GM23248 (cell line): ENCODE results near the gene YOD1. TPM values are rescaled to one million over a fixed set of nuclear protein-coding genes. Genes with fewer than 3 reads are reported as not detected.

ENCODE experiments used
- DNase-seq: peaks from one replicate; pipeline ENCODE4 v3.0.0-alpha.2; 2015
- H2AFZ ChIP-seq: fragments of 200-600 bp; sonication (generic); 2 replicates; pipeline ENCODE4 v1.6.1; 2016; ENCODE audit warnings: antibody characterized with exemption
- H3F3A ChIP-seq: fragments of 200-600 bp; sonication (generic); 2 replicates; pipeline ENCODE4 v1.6.1; 2016; ENCODE audit warnings: mild to moderate bottlenecking, antibody characterized with exemption, mixed run types; ENCODE audit not compliant: insufficient read depth
- H3K27ac ChIP-seq: fragments of 200-600 bp; sonication (generic); 2 replicates; pipeline ENCODE4 v1.5.1; 2016; ENCODE audit warnings: mild to moderate bottlenecking
- H3K27me3 ChIP-seq: fragments of 200-600 bp; sonication (generic); replicated peaks from 2 replicates; pipeline ENCODE4 v1.6.1; 2016; ENCODE audit warnings: mild to moderate bottlenecking; ENCODE audit not compliant: insufficient read depth
- H3K36me3 ChIP-seq: fragments of 200-600 bp; sonication (generic); 2 replicates; pipeline ENCODE4 v1.6.1; 2016; ENCODE audit warnings: low read depth, mild to moderate bottlenecking
- H3K4me1 ChIP-seq: fragments of 200-600 bp; sonication (generic); 2 replicates; pipeline ENCODE4 v1.6.1; 2016; ENCODE audit warnings: mild to moderate bottlenecking; ENCODE audit not compliant: insufficient read depth
- H3K4me2 ChIP-seq: fragments of 200-600 bp; sonication (generic); one replicate; pipeline ENCODE4 v1.6.1; 2016; ENCODE audit warnings: mild to moderate bottlenecking; ENCODE audit not compliant: unreplicated experiment
- H3K4me3 ChIP-seq: fragments of 200-600 bp; sonication (generic); 2 replicates; pipeline ENCODE4 v1.5.1; 2016; ENCODE audit warnings: mild to moderate bottlenecking
- H3K79me2 ChIP-seq: fragments of 200-600 bp; sonication (generic); 2 replicates; pipeline ENCODE4 v1.6.1; 2016; ENCODE audit warnings: mild to moderate bottlenecking; ENCODE audit not compliant: insufficient read depth
- H3K9ac ChIP-seq: fragments of 200-600 bp; sonication (generic); 2 replicates; pipeline ENCODE4 v1.6.1; 2016; ENCODE audit warnings: mild to moderate bottlenecking
- H3K9me2 ChIP-seq: fragments of 200-600 bp; sonication (generic); 2 replicates; pipeline ENCODE4 v1.6.1; 2016; ENCODE audit warnings: mixed run types, mild to moderate bottlenecking, moderate library complexity; ENCODE audit not compliant: insufficient read depth
- H3K9me3 ChIP-seq: fragments of 200-600 bp; sonication (generic); one replicate; pipeline ENCODE4 v1.6.1; 2017; ENCODE audit warnings: low read depth
- H4K20me1 ChIP-seq: fragments of 200-600 bp; sonication (generic); 2 replicates; pipeline ENCODE4 v1.6.0; 2016; ENCODE audit not compliant: insufficient read depth
- EZH2 ChIP-seq: fragments of 200-600 bp; sonication (generic); IDR thresholded peaks from 2 replicates; pipeline ENCODE4 v1.6.1; 2018; ENCODE audit warnings: antibody characterized with exemption, mild to moderate bottlenecking; ENCODE audit not compliant: insufficient read depth, poor library complexity, severe bottlenecking
- EZH2phosphoT487 ChIP-seq: fragments of 200-600 bp; sonication (generic); IDR thresholded peaks from 2 replicates; pipeline ENCODE4 v1.6.1; 2018; ENCODE audit warnings: antibody characterized with exemption, moderate library complexity, mild to moderate bottlenecking, low read depth; ENCODE audit not compliant: insufficient read depth
- WGBS, 2 experiments: methylation state at CpG; one replicate each; pipeline ENCODE4 v1.1.6; 2015 to 2017; ENCODE audit warnings: low lambda C conversion rate in 2 of 2, low coverage in 1 of 2; ENCODE audit errors: missing lambda C conversion rate in 2 of 2; 5-methylcytosine and 5-hydroxymethylcytosine counted together
- in situ Hi-C: fragments of 300-500 bp; cut with MboI; formaldehyde crosslinking; loops from 2 replicates; pipeline ENCODE4 v1.15.0; 2020
- polyA plus RNA-seq: library from polyadenylated mRNA; unstranded; fragments of >200 nt; fragmentation: Nextera tagmentation; extraction: Ambion mirVana; gene quantifications from 2 replicates; pipeline ENCODE4 v1.2.1, GENCODE V29; 2016
- total RNA-seq: library from RNA; depleted of rRNA; stranded (reverse); fragments of >200 nt; shearing (Covaris generic); gene quantifications from 2 replicates; pipeline ENCODE4 v1.2.3, GENCODE V29; 2014

The YOD1 gene
- total and polyA plus RNA-seq, 2 experiments from 2014 or later, result 2.4 to 6.7 TPM

DNA sequence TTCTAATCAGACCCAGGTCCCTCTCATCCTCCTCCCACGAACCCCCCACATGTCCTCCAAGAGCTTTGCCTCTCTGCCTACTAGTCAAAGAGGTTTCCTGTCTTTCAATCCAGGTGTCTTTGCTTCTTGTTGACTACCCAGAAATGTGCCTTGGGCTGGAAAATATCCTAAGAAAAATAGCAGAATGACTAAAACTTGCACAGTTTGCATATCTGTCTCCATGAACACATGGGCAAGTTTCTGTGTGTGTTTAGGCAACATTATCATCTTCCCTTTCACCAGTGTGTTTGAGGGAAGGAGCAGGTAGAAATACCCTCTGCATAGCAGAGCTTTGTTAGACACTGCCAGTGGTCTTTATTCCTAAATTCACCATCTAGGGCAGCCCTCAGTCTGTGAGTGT lies 20.0 kb downstream of the YOD1 start:
- no peak overlapping the region for H3K27ac ChIP-seq
- no peak for TF ChIP-seq EZH2
- no peak overlapping the region for H3K4me3 ChIP-seq
- no peak overlapping the region for H3K4me2 ChIP-seq
- H3K9ac ChIP-seq, result no peak overlapping the region
- 5 to 17% methylated on average over 1 of the region's 1 CpG for WGBS, 2 experiments
- no peaks in the 10 kb centered on the region for H3K27me3 ChIP-seq
- in situ Hi-C loops, result no loop called here
- H3K36me3 ChIP-seq, result no peaks in the 10 kb centered on the region
- no peak for DNase-seq
- no peak overlapping the region for H2AFZ ChIP-seq
- no peaks in the 10 kb centered on the region for H4K20me1 ChIP-seq
- H3K9me2 ChIP-seq, result no peaks in the 10 kb centered on the region
- peaks cover 31% of the 10 kb centered on the region for H3K4me1 ChIP-seq
- H3F3A ChIP-seq, result peaks cover 23% of the 10 kb centered on the region
- H3K79me2 ChIP-seq, result no peaks in the 10 kb centered on the region
- no peaks in the 10 kb centered on the region for H3K9me3 ChIP-seq

DNA sequence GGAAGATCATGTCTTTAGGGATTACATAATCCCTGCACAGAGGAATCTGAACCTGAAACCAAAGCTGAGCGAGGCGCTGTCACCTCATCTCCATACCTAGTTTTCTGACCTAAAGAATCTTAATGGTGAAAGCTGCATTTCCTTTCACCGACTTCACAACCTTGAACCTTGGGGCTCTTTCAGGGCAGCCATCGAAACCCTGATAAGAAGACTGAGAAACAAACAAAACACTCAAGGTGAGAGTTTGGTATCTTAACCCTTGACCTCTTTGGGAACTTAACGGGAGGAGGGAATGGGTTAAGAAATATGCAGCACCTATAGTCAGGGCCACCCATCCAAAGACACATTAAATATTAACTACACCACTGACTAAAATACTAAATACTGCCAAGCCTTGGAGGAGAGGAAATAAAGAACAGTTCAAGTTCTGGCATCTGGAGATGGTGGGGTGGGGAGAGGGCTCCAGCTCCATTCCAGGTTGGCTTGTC lies 20.4 kb downstream of the YOD1 start:
- Histone ChIP-seq H2AFZ (no peak overlapping the region), H3K36me3 (no peaks in the 10 kb centered on the region), H3K79me2 (no peaks in the 10 kb centered on the region), H3K4me1 (peaks cover 31% of the 10 kb centered on the region), H3K9ac (no peak overlapping the region), H3K9me3 (no peaks in the 10 kb centered on the region), H3K27me3 (no peaks in the 10 kb centered on the region), H3K27ac (no peak overlapping the region), H3K4me2 (no peak overlapping the region), H4K20me1 (no peaks in the 10 kb centered on the region), H3F3A (peaks cover 26% of the 10 kb centered on the region), H3K9me2 (no peaks in the 10 kb centered on the region), H3K4me3 (no peak overlapping the region)
- no peak for DNase-seq
- no peak for TF ChIP-seq EZH2
- no peak for TF ChIP-seq EZH2phosphoT487
- WGBS, 2 experiments, result 93 to 97% methylated on average over 5 of the region's 5 CpGs
- in situ Hi-C loops, result no loop called here

GRCh38 chr1:207029701-207030521 lies 21.1 kb downstream of the YOD1 start:
- in situ Hi-C loops, result no loop called here
- H4K20me1 ChIP-seq, result no peaks in the 10 kb centered on the region
- H3F3A ChIP-seq, result peaks cover 27% of the 10 kb centered on the region
- no peak overlapping the region for H3K4me3 ChIP-seq
- H3K27me3 ChIP-seq, result no peaks in the 10 kb centered on the region
- no peak for TF ChIP-seq EZH2
- TF ChIP-seq EZH2phosphoT487, result no peak
- H2AFZ ChIP-seq, result peak overlapping the region; percentile 51
- no peaks in the 10 kb centered on the region for H3K9me2 ChIP-seq
- WGBS, 2 experiments, result 41 to 43% methylated on average over 5 of the region's 5 CpGs
- no peaks in the 10 kb centered on the region for H3K36me3 ChIP-seq
- H3K4me1 ChIP-seq, result peaks cover 30% of the 10 kb centered on the region
- no peaks in the 10 kb centered on the region for H3K79me2 ChIP-seq
- DNase-seq, result no peak
- H3K9ac ChIP-seq, result no peak overlapping the region
- no peaks in the 10 kb centered on the region for H3K9me3 ChIP-seq
- H3K4me2 ChIP-seq, result no peak overlapping the region
- H3K27ac ChIP-seq, result no peak overlapping the region

GRCh38 chr1:207028884-207029650 lies 21.9 kb downstream of the YOD1 start:
- H4K20me1 ChIP-seq, result no peaks in the 10 kb centered on the region
- 34 to 41% methylated on average over 2 of the region's 2 CpGs for WGBS, 2 experiments
- TF ChIP-seq EZH2phosphoT487 (no peak), EZH2 (no peak)
- peaks cover 28% of the 10 kb centered on the region for H3K4me1 ChIP-seq
- no peak overlapping the region for H3K4me2 ChIP-seq
- no peaks in the 10 kb centered on the region for H3K9me3 ChIP-seq
- no peaks in the 10 kb centered on the region for H3K27me3 ChIP-seq
- H3K4me3 ChIP-seq, result no peak overlapping the region
- no peak overlapping the region for H3K27ac ChIP-seq
- no peak overlapping the region for H2AFZ ChIP-seq
- DNase-seq, result no peak
- in situ Hi-C loops, result no loop called here
- peaks cover 23% of the 10 kb centered on the region for H3F3A ChIP-seq
- no peaks in the 10 kb centered on the region for H3K79me2 ChIP-seq
- no peaks in the 10 kb centered on the region for H3K9me2 ChIP-seq
- no peaks in the 10 kb centered on the region for H3K36me3 ChIP-seq
- no peak overlapping the region for H3K9ac ChIP-seq
